Keratinocyte (primary cell): ENCODE measurements around the gene APOL3. TPM values are rescaled to one million over a fixed set of nuclear protein-coding genes. Genes with fewer than 3 reads are reported as not detected.

Experiments used
- DNase-seq: peaks from one replicate; pipeline ENCODE4 v3.0.0-alpha.2; 2011; ENCODE audit warnings: low read depth, missing footprints, low spot score
- FAIRE-seq: peaks from 2 replicates; lab custom pipeline; 2011; peaks lifted over from hg19 to GRCh38; lab: Jason Lieb, UNC
- H2AFZ ChIP-seq: 2 replicates; pipeline ENCODE4 v1.6.0; 2012; ENCODE audit warnings: low read length, control low read depth, inconsistent platforms; ENCODE audit not compliant: control insufficient read depth
- H3K27ac ChIP-seq: 2 replicates; pipeline ENCODE4 v1.5.1; 2011; ENCODE audit warnings: low read length; ENCODE audit not compliant: control insufficient read depth, insufficient read depth
- H3K27me3 ChIP-seq: 3 replicates; pipeline ENCODE4 v1.6.0; 2011; ENCODE audit warnings: low read length; ENCODE audit not compliant: control insufficient read depth, insufficient read depth; ENCODE audit errors: extremely low read depth
- H3K36me3 ChIP-seq, 2 experiments: 2 replicates in 1 of 2; 3 replicates in 1 of 2; pipeline ENCODE4 v1.5.1; 2011; ENCODE audit warnings: low read length in 2 of 2, mild to moderate bottlenecking in 1 of 2; ENCODE audit not compliant: control insufficient read depth in 2 of 2, insufficient read depth in 2 of 2; ENCODE audit errors: extremely low read depth in 1 of 2
- H3K4me1 ChIP-seq: 3 replicates; pipeline ENCODE4 v1.5.1; 2011; ENCODE audit warnings: low read length; ENCODE audit not compliant: control insufficient read depth, insufficient read depth; ENCODE audit errors: extremely low read depth
- H3K4me2 ChIP-seq: 3 replicates; pipeline ENCODE4 v1.6.0; 2011; ENCODE audit warnings: low read depth, low read length; ENCODE audit not compliant: control insufficient read depth, insufficient read depth; ENCODE audit errors: extremely low read depth
- H3K4me3 ChIP-seq, 3 experiments: fragments of 200-600 bp in 1 of 3; sonication (generic) in 1 of 3; 2 replicates in 2 of 3; 3 replicates in 1 of 3; pipeline ENCODE4 v1.5.1; 2011 to 2016; ENCODE audit warnings: low read length in 3 of 3, mild to moderate bottlenecking in 3 of 3, control low read depth in 2 of 3, inconsistent platforms in 1 of 3, low read depth in 1 of 3, mixed read lengths in 1 of 3, mixed run types in 1 of 3, moderate library complexity in 1 of 3; ENCODE audit not compliant: control insufficient read depth in 2 of 3, insufficient read depth in 2 of 3; ENCODE audit errors: extremely low read depth in 1 of 3
- H3K79me2 ChIP-seq: 2 replicates; pipeline ENCODE4 v1.6.0; 2012; ENCODE audit warnings: low read length; ENCODE audit not compliant: control insufficient read depth, insufficient read depth
- H3K9ac ChIP-seq: 3 replicates; pipeline ENCODE4 v1.6.0; 2011; ENCODE audit warnings: low read length; ENCODE audit not compliant: control insufficient read depth, insufficient read depth; ENCODE audit errors: extremely low read depth
- H3K9me1 ChIP-seq: 3 replicates; pipeline ENCODE4 v1.6.0; 2011; ENCODE audit warnings: low read length; ENCODE audit not compliant: control insufficient read depth, insufficient read depth; ENCODE audit errors: extremely low read depth
- H3K9me3 ChIP-seq: 2 replicates; pipeline ENCODE4 v1.5.1; 2012; ENCODE audit warnings: low read depth, low read length; ENCODE audit not compliant: control insufficient read depth
- H4K20me1 ChIP-seq: 3 replicates; pipeline ENCODE4 v1.6.0; 2011; ENCODE audit warnings: low read length; ENCODE audit not compliant: control insufficient read depth, insufficient read depth; ENCODE audit errors: extremely low read depth
- CTCF ChIP-seq, 3 experiments: IDR thresholded peaks in 1 of 3; conservative IDR thresholded peaks in 1 of 3; optimal IDR thresholded peaks in 1 of 3; 2 replicates in 2 of 3; 3 replicates in 1 of 3; pipeline versions ENCODE3 to v1.5.1; 2011; ENCODE audit warnings: low read length in 3 of 3, mild to moderate bottlenecking in 3 of 3, moderate library complexity in 2 of 3, control low read depth in 1 of 3, inconsistent platforms in 1 of 3; ENCODE audit not compliant: insufficient read depth in 2 of 3; ENCODE audit errors: extremely low read depth in 1 of 3
- EZH2 ChIP-seq: IDR thresholded peaks from one replicate; pipeline ENCODE4 v1.6.1; 2012; ENCODE audit warnings: inconsistent platforms, mild to moderate bottlenecking, low read length, moderate library complexity
- dilution Hi-C: fragments of 300-500 bp; cut with MboI; formaldehyde crosslinking; loops from one replicate; pipeline ENCODE4 v1.7.0; 2020; ENCODE audit warnings: low sequenced_read_pairs; ENCODE audit not compliant: extremely low pct_ligation_motif_present
- polyA plus RNA-seq, 5 experiments: library from polyadenylated mRNA; depleted of rRNA in 3 of 5; stranded (reverse) in 3 of 5; stranded (forward) in 1 of 5; unstranded in 1 of 5; fragments of >200 nt; gene quantifications; 1 replicate in 1 of 5; 2 replicates in 3 of 5; 3 replicates in 1 of 5; pipeline versions ENCODE4 v1.2.1 to v1.2.3, GENCODE V29; 2011 to 2012; ENCODE audit warnings: missing spikeins in 2 of 5, low read depth in 1 of 5, low replicate concordance in 1 of 5

Gene APOL3
- polyA plus RNA-seq, 1 donor (not counting 4 experiments of a cell fraction or from before 2014, with no cell fraction given) = 0.92 TPM

GRCh38 chr22:36194385-36194784 is 33.8 kb upstream of the APOL3 start:
- Histone ChIP-seq H3K9me3 (no peaks in the 10 kb centered on the region), H3K36me3 (no peaks in the 10 kb centered on the region), H3K79me2 (no peaks in the 10 kb centered on the region), H2AFZ (no peak overlapping the region), H3K4me1 (no peaks in the 10 kb centered on the region), H3K9ac (no peak overlapping the region), H4K20me1 (no peaks in the 10 kb centered on the region), H3K4me2 (no peak overlapping the region), H3K4me3 (no peak overlapping the region), H3K9me1 (no peaks in the 10 kb centered on the region), H3K27ac (no peak overlapping the region), H3K27me3 (peaks cover 16% of the 10 kb centered on the region)
- FAIRE-seq = no peak
- dilution Hi-C loops = no loop called here
- TF ChIP-seq EZH2 = no peak
- no peak for TF ChIP-seq CTCF (optimal IDR thresholded peaks at IDR 0.05 in 1 of 3, IDR thresholded peaks at IDR 0.05 in 1 of 3, conservative IDR thresholded peaks at IDR 0.05 in 1 of 3; ENCODE audit: extremely low read depth in 1 of 3, insufficient read depth in 2 of 3, low read length in 3 of 3)
- DNase-seq = no peak

GRCh38 chr22:36193577-36193976 is 33.0 kb upstream of the APOL3 start:
- dilution Hi-C loops = no loop called here
- no peak overlapping the region for H3K9ac ChIP-seq
- H3K27me3 ChIP-seq = peaks cover 16% of the 10 kb centered on the region
- TF ChIP-seq CTCF (optimal IDR thresholded peaks at IDR 0.05 in 1 of 3, IDR thresholded peaks at IDR 0.05 in 1 of 3, conservative IDR thresholded peaks at IDR 0.05 in 1 of 3; ENCODE audit: extremely low read depth in 1 of 3, insufficient read depth in 2 of 3, low read length in 3 of 3) (no peak), EZH2 (no peak)
- H3K9me3 ChIP-seq = no peaks in the 10 kb centered on the region
- no peak overlapping the region for H2AFZ ChIP-seq
- H3K36me3 ChIP-seq = no peaks in the 10 kb centered on the region
- H3K9me1 ChIP-seq = no peaks in the 10 kb centered on the region
- no peak overlapping the region for H3K4me2 ChIP-seq
- no peak overlapping the region for H3K27ac ChIP-seq
- no peak for DNase-seq
- no peak for FAIRE-seq
- H3K79me2 ChIP-seq = no peaks in the 10 kb centered on the region
- H3K4me1 ChIP-seq = no peaks in the 10 kb centered on the region
- H4K20me1 ChIP-seq = no peaks in the 10 kb centered on the region
- H3K4me3 ChIP-seq = no peak overlapping the region
